A549 (cell line): ENCODE results near the gene PML. TPM values are rescaled to one million over a fixed set of nuclear protein-coding genes. Genes with fewer than 3 reads are reported as not detected.
A peak's percentile ranks its signal among the peaks of the same experiment; 100 is the strongest.

ENCODE experiments used
- ATAC-seq, 2 experiments: fragments of 200-7000 bp in 1 of 2; fragments of >200 bp in 1 of 2; cut with Nextera tagmentation in 1 of 2; cut with Tn5 transposase in 1 of 2; 3 replicates each; pipeline versions ENCODE4 v1.8.0 to v1.9.1; 2018 to 2020; ENCODE audit warnings: mild to moderate bottlenecking in 1 of 2, moderate library complexity in 1 of 2
- CTCF ChIA-PET: fragments of 300-600 bp; sonication (Branson Sonifier 250); formaldehyde crosslinking; extraction: SDS; loops from one replicate; lab custom pipeline; 2021; ENCODE audit warnings: antibody characterized with exemption, inconsistent platforms; lab: Yijun Ruan, JAX
- POLR2A ChIA-PET: fragments of 350-600 bp; formaldehyde crosslinking; extraction: SDS; loops from one replicate; lab custom pipeline; 2021; ENCODE audit warnings: antibody characterized with exemption, inconsistent platforms; lab: Yijun Ruan, JAX
- DNase-seq, 2 experiments: peaks; one replicate each; pipeline versions ENCODE4 v3.0.0 to v3.0.0-alpha.2; 2011 to 2016; ENCODE audit warnings: low read depth in 1 of 2, low spot score in 1 of 2
- FAIRE-seq: peaks from 2 replicates; lab custom pipeline; 2011; peaks lifted over from hg19 to GRCh38; lab: Jason Lieb, UNC
- H3K27ac ChIP-seq, 2 experiments: fragments of >200 bp; sonication (Bioruptor Twin); formaldehyde crosslinking; 3 replicates each; pipeline ENCODE4 v1.5.1; 2016 to 2017
- H3K4me1 ChIP-seq: fragments of >200 bp; sonication (Bioruptor Twin); formaldehyde crosslinking; 3 replicates; pipeline ENCODE4 v1.6.1; 2016
- H3K4me2 ChIP-seq: fragments of >200 bp; sonication (Bioruptor Twin); formaldehyde crosslinking; 3 replicates; pipeline ENCODE4 v1.6.1; 2016
- H3K4me3 ChIP-seq: fragments of >200 bp; sonication (Bioruptor Twin); formaldehyde crosslinking; 3 replicates; pipeline ENCODE4 v1.5.1; 2016
- H3K9me3 ChIP-seq: fragments of >200 bp; sonication (Bioruptor Twin); formaldehyde crosslinking; 3 replicates; pipeline ENCODE4 v1.6.1; 2016
- CEBPB ChIP-seq, 2 experiments: fragments of >200 bp in 1 of 2; sonication (Bioruptor Twin) in 1 of 2; formaldehyde crosslinking in 1 of 2; IDR thresholded peaks; 2 replicates each; pipeline ENCODE4 v1.6.1; 2012 to 2016
- EHF ChIP-seq: fragments of 250-450 bp; sonication (Bioruptor Pico); IDR thresholded peaks from 2 replicates; pipeline ENCODE4 v1.5.0; 2020; ENCODE audit warnings: mild to moderate bottlenecking
- EHMT2 ChIP-seq: fragments of 200-600 bp; sonication (generic); IDR thresholded peaks from 2 replicates; pipeline ENCODE4 v1.6.1; 2016; ENCODE audit warnings: antibody characterized with exemption, low read depth, mild to moderate bottlenecking, moderate library complexity
- ESRRA ChIP-seq: fragments of 150-350 bp; IDR thresholded peaks from 2 replicates; pipeline ENCODE4 v1.6.1; 2014; ENCODE audit warnings: mild to moderate bottlenecking, low read length, borderline replicate concordance
- FOSB ChIP-seq: fragments of 250-450 bp; sonication (Bioruptor Pico); IDR thresholded peaks from 2 replicates; pipeline ENCODE4 v1.5.0; 2020; ENCODE audit warnings: mild to moderate bottlenecking, moderate library complexity
- FOSL2 ChIP-seq, 2 experiments: fragments of 450-650 bp in 1 of 2; fragments of >200 bp in 1 of 2; sonication (Bioruptor Twin) in 1 of 2; formaldehyde crosslinking; IDR thresholded peaks; 2 replicates each; pipeline versions ENCODE4 v1.5.0 to v1.6.1; 2016 to 2020; ENCODE audit warnings: mild to moderate bottlenecking in 1 of 2, moderate library complexity in 1 of 2
- GATA3 ChIP-seq: IDR thresholded peaks from 2 replicates; pipeline ENCODE4 v1.6.1; 2012; ENCODE audit warnings: borderline replicate concordance
- HDAC2 ChIP-seq: fragments of 200-600 bp; sonication (generic); IDR thresholded peaks from 2 replicates; pipeline ENCODE4 v1.6.1; 2016
- HOXB13 ChIP-seq: fragments of 250-450 bp; sonication (Bioruptor Pico); IDR thresholded peaks from 2 replicates; pipeline ENCODE4 v1.5.0; 2020; ENCODE audit warnings: low read depth, mild to moderate bottlenecking, moderate library complexity
- MAFK ChIP-seq: fragments of 450-650 bp; IDR thresholded peaks from 2 replicates; pipeline ENCODE4 v1.6.1; 2014; ENCODE audit not compliant: partially characterized antibody
- NFE2L2 ChIP-seq: fragments of 150-350 bp; conservative IDR thresholded peaks from 2 replicates; pipeline ENCODE4 v1.6.1; 2014; ENCODE audit warnings: low read length
- POLR2A ChIP-seq: IDR thresholded peaks from 2 replicates; pipeline ENCODE4 v1.6.1; 2012; ENCODE audit warnings: mild to moderate bottlenecking, low read length
- POLR2AphosphoS2 ChIP-seq: conservative IDR thresholded peaks from 2 replicates; pipeline ENCODE4 v1.6.1; 2012; ENCODE audit warnings: low read length, improper control_type of control experiment, inconsistent platforms
- RCOR1 ChIP-seq: fragments of 150-350 bp; IDR thresholded peaks from 2 replicates; pipeline ENCODE4 v1.6.1; 2014; ENCODE audit warnings: antibody characterized with exemption, low read length, low read depth
- REST ChIP-seq: fragments of 200-600 bp; sonication (generic); IDR thresholded peaks from 2 replicates; pipeline ENCODE4 v1.6.1; 2016; ENCODE audit warnings: antibody characterized with exemption, mild to moderate bottlenecking, moderate library complexity
- RFX5 ChIP-seq: fragments of 450-650 bp; IDR thresholded peaks from 2 replicates; pipeline ENCODE4 v1.7.1; 2014; ENCODE audit warnings: antibody characterized with exemption, mild to moderate bottlenecking, moderate library complexity
- TP53 ChIP-seq: fragments of 250-450 bp; sonication (Bioruptor Pico); IDR thresholded peaks from 2 replicates; pipeline ENCODE4 v1.5.0; 2021; ENCODE audit warnings: mild to moderate bottlenecking, moderate library complexity
- ZFP36 ChIP-seq: fragments of 450-650 bp; IDR thresholded peaks from 2 replicates; pipeline ENCODE4 v1.6.1; 2014; ENCODE audit warnings: borderline replicate concordance; ENCODE audit not compliant: partially characterized antibody
- WGBS: methylation state at CpG from one replicate; pipeline ENCODE4 v1.1.6; 2017; ENCODE audit errors: missing lambda C conversion rate; 5-methylcytosine and 5-hydroxymethylcytosine counted together
- polyA plus RNA-seq, 4 experiments: library from polyadenylated mRNA; depleted of rRNA in 3 of 4; stranded (reverse); fragments of >200 nt; fragmentation: RNase III in 1 of 4; extraction: RNeasy Plus Mini Kit Qiagen cat#74134 plus additional on column Dnase treatment in 1 of 4; gene quantifications; 2 replicates in 3 of 4; 3 replicates in 1 of 4; pipeline ENCODE4 v1.2.3, GENCODE V29; 2011 to 2017

Gene PML
- polyA plus RNA-seq, 2 of the 4 experiments (the other 2 are of a cell fraction), result 2.1 to 8.5 TPM

DNA sequence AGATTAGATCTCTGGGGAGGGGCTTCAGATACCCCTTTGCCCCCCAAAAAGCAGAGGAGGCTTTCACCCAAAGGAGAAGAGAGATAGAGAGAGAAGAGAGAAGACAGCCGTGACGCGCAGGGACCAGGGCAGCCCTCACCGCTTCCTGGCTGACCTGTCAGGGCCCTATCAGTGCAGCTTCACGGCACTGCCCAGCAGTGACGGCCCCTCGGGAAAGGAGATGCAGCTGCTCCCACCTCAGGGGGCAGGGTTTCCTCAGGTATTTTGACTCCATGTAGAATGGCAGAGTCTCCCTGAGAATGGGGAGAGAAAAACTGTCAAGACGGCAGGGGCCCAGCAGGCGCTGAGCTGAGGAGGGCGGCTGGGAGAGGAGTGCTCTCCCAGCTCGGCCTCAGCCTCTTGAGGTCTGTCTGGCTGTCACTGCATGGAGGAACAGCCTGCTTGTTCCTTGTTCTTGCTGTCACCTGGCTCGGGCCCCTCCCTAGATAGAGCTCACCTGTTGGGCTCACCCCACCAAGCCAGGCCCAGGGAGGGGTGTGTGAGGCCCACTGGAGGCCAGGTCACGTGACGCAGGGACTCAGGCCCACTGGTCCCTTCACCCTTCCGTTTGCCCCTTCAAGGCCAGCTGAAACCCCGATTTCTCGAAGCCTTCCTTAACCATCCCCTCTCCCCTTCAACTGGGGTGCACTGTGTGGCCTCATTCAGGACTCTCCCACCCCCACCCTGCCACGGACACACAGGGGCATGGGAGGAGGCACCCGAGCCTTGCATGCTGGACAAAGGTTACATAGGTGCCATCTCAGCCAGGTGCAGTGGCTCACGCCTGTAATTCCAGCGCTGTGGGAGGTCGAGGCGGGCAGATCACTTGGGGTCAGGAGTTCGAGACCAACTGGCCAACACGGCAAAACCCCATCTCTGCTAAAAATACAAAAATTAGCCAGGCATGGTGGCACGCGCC, 40.0 kb upstream of the PML start:
- no peak for TF ChIP-seq HDAC2
- no peak for TF ChIP-seq POLR2A
- TF ChIP-seq POLR2AphosphoS2, result no peak
- 84% methylated on average over 22 of the region's 27 CpGs for WGBS
- Histone ChIP-seq H3K27ac (no peak overlapping the region), H3K9me3 (no peaks in the 10 kb centered on the region), H3K4me3 (no peak overlapping the region), H3K4me2 (no peak overlapping the region), H3K4me1 (peaks cover 12% of the 10 kb centered on the region)
- no peak for ATAC-seq
- no peak for FAIRE-seq
- POLR2A ChIA-PET, result no interaction called here
- DNase-seq, result no peak
- CTCF ChIA-PET, result interaction anchor here (0.7 to 4.6 kb wide), 6 partner anchors 11 to 368 kb away, joined by 3 to 64 read pairs (median 4); no protein-coding TSS in a partner anchor

DNA sequence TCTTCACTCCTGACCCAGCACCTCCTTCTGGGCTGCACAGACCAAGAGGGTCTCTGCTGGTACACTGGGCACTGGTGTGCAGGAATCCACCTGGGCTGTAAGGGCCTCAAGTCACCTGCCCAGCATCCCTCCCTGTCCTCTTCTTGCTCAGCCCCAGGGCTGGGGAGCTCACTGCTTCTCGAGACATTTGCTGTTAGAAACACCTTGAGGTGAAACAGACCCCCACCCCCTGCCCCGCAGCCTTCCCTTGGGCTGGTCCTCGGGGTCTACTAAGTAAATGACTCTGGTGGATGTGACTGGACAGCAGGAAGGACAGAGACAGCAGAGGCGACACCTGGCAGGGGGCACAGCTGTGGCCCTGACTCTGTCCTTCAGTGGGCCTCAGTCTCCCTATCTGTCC, 39.2 kb upstream of the PML start:
- Histone ChIP-seq H3K4me2 (no peak overlapping the region), H3K27ac (no peak overlapping the region), H3K4me3 (no peak overlapping the region), H3K9me3 (no peaks in the 10 kb centered on the region), H3K4me1 (peaks cover 12% of the 10 kb centered on the region)
- WGBS, result 80% methylated on average over 3 of the region's 4 CpGs
- TF ChIP-seq ESRRA (no peak), FOSL2 (IDR thresholded peaks at IDR 0.05) (no peak), FOSL2 (CRISPR knock-in tag; IDR thresholded peaks at IDR 0.05) (no peak), EHMT2 (no peak), RCOR1 (no peak), RFX5 (no peak), FOSB (no peak), REST (no peak), TP53 (CRISPR knock-in tag) (no peak), EHF (CRISPR knock-in tag) (no peak)
- ChIA-PET CTCF (interaction anchor here (0.7 to 4.6 kb wide), 3 partner anchors 10 to 367 kb away, joined by 3 to 64 read pairs (median 4); no protein-coding TSS in a partner anchor), POLR2A (no interaction called here)
- FAIRE-seq, result no peak
- ATAC-seq, result no peak
- DNase-seq, result no peak

DNA sequence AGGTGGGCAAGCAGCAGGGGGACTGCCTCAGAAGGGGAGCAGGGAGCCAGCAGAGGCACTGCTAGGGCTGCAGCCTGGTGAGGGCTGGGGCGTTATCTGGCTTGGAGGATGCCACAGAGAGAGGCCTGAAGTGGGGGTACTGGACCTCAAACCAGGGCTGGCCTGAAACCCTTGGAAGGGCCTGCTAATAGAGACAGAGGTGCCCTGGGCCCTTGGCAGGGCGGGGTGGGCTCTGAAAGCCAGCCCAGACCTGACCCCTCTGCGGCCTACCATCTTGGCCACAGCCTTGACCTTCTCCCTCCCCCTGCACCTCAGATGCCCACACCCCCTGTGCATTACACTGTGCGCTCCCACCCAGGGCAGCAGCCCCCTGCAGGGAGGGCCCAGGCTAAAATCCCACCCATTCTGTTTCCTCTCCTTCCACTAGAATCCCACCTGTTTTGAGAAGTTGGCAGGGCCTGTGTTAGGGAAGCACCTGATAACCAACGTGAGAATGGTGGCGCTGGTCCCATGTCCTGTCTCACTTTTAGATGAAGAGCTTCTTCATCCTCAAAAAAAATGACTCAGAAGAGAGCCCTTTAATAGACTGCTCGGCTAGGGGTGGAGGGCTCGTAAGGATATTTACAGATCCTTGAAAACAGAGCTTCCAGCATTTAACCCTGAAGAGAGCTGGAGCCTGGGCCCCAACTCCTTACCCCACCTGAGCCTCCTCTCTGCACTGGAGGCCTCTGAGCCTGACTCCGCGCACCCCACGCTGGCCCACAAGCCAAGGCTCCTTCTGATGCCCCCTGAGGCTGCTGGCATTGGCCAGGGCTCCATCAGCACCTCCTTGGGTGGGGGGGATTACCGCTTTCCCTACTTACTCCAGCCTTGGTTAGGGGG, 38.4 kb upstream of the PML start:
- ATAC-seq (no peak), FAIRE-seq (no peak)
- no peak overlapping the region for H3K4me3 ChIP-seq
- no peaks in the 10 kb centered on the region for H3K9me3 ChIP-seq
- TF ChIP-seq GATA3 (no peak), TP53 (CRISPR knock-in tag) (no peak), CEBPB (IDR thresholded peaks at IDR 0.05) (no peak), MAFK (no peak), NFE2L2 (no peak), HOXB13 (CRISPR knock-in tag) (no peak), ZFP36 (no peak)
- TF ChIP-seq, all 56 proteins: peak for 0
- POLR2A ChIA-PET, result no interaction called here
- Histone ChIP-seq H3K4me1 (peaks cover 12% of the 10 kb centered on the region), H3K4me2 (peak overlapping the region; percentile 56), H3K27ac (peak overlapping the region in 1 of 2 experiments; percentile 53; a peak in 2 of 6 replicates)
- CTCF ChIA-PET, result interaction anchor here (1.0 to 3.6 kb wide), 5 partner anchors 9 to 93 kb away, joined by 3 to 18 read pairs (median 5); no protein-coding TSS in a partner anchor
- no peak for DNase-seq
- 90% methylated on average over 12 of the region's 12 CpGs for WGBS
